Suprapubic skin (tissue), 3 donors: ENCODE measurements around the gene DENND6B.

ENCODE experiments used
- EP300 ChIP-seq: sonication (generic); formaldehyde crosslinking; IDR thresholded peaks from one replicate; pipeline ENCODE4 v1.6.1; 2017; ENCODE audit warnings: antibody characterized with exemption
- TF ChIP-seq, protein P1 (sequence below), 2 donors: fragments of 200-600 bp in 1 of 2; fragments of 450-650 bp in 1 of 2; sonication (generic) in 1 of 2; IDR thresholded peaks; one replicate each; pipeline ENCODE4 v1.5.1; 2016 to 2019; ENCODE audit warnings: antibody characterized with exemption in 2 of 2, mild to moderate bottlenecking in 1 of 2, moderate library complexity in 1 of 2

DNA sequence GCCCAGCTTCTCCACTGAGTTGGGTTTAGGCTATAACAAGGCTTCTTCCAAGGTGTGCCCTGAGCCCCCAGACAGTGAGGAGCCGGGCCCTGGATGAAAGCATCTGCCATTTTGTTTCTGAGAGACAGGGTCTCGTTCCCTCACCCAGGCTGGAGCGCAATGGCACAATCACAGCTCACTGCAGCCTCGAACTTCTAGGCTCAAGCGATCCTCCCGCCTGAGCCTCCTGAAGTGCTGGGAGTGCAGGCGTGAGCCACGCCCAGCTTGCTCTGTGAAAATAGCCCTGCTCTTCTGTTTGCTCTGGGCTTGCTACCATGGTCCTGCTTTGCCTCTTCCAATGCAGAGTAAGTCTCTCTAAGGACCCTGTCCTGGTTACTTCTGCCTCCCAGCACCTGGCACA is 6.7 kb downstream of the DENND6B start:
- TF ChIP-seq, protein P1, sequence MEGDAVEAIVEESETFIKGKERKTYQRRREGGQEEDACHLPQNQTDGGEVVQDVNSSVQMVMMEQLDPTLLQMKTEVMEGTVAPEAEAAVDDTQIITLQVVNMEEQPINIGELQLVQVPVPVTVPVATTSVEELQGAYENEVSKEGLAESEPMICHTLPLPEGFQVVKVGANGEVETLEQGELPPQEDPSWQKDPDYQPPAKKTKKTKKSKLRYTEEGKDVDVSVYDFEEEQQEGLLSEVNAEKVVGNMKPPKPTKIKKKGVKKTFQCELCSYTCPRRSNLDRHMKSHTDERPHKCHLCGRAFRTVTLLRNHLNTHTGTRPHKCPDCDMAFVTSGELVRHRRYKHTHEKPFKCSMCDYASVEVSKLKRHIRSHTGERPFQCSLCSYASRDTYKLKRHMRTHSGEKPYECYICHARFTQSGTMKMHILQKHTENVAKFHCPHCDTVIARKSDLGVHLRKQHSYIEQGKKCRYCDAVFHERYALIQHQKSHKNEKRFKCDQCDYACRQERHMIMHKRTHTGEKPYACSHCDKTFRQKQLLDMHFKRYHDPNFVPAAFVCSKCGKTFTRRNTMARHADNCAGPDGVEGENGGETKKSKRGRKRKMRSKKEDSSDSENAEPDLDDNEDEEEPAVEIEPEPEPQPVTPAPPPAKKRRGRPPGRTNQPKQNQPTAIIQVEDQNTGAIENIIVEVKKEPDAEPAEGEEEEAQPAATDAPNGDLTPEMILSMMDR (IDR thresholded peaks at IDR 0.05), result no peak
- no peak for TF ChIP-seq EP300
